Osteoblast (primary cell): ENCODE data around the gene DPP6. TPM values are rescaled to one million over a fixed set of nuclear protein-coding genes. Genes with fewer than 3 reads are reported as not detected.

Experiments
- DNase-seq: peaks from one replicate; pipeline ENCODE4 v3.0.0; 2011; ENCODE audit warnings: low spot score, mixed read lengths; ENCODE audit not compliant: insufficient read length; ENCODE audit errors: missing footprints
- H2AFZ ChIP-seq: 2 replicates; pipeline ENCODE4 v1.6.0; 2011; ENCODE audit warnings: mild to moderate bottlenecking, low read length
- H3K27ac ChIP-seq: 2 replicates; pipeline ENCODE4 v1.5.1; 2011; ENCODE audit warnings: mild to moderate bottlenecking, low read depth, low read length, moderate library complexity
- H3K27me3 ChIP-seq: 2 replicates; pipeline ENCODE4 v1.6.0; 2012; ENCODE audit warnings: mild to moderate bottlenecking, control low read depth, inconsistent platforms, low read length, moderate library complexity; ENCODE audit not compliant: insufficient read depth
- H3K36me3 ChIP-seq: 2 replicates; pipeline ENCODE4 v1.5.1; 2011; ENCODE audit warnings: mild to moderate bottlenecking, low read length, control low read depth, moderate library complexity; ENCODE audit not compliant: insufficient read depth
- H3K4me1 ChIP-seq: 2 replicates; pipeline ENCODE4 v1.5.1; 2011; ENCODE audit warnings: mild to moderate bottlenecking, low read length, control low read depth, moderate library complexity; ENCODE audit not compliant: insufficient read depth
- H3K4me2 ChIP-seq: 2 replicates; pipeline ENCODE4 v1.6.0; 2011; ENCODE audit warnings: mild to moderate bottlenecking, low read length; ENCODE audit not compliant: insufficient read depth
- H3K4me3 ChIP-seq: fragments of 200-600 bp; sonication (generic); 3 replicates; pipeline ENCODE4 v1.5.1; 2012; ENCODE audit warnings: mild to moderate bottlenecking, low read length, inconsistent platforms; ENCODE audit not compliant: insufficient read depth
- H3K79me2 ChIP-seq: 2 replicates; pipeline ENCODE4 v1.6.0; 2012; ENCODE audit warnings: mild to moderate bottlenecking, low read length, control low read depth, inconsistent platforms; ENCODE audit not compliant: insufficient read depth
- H3K9me3 ChIP-seq: 2 replicates; pipeline ENCODE4 v1.5.1; 2011; ENCODE audit warnings: low read depth, low read length, control low read depth
- H4K20me1 ChIP-seq: 2 replicates; pipeline ENCODE4 v1.6.0; 2012; ENCODE audit warnings: mild to moderate bottlenecking, low read length, control low read depth; ENCODE audit not compliant: insufficient read depth
- total RNA-seq: library from RNA; depleted of rRNA; stranded (reverse); fragments of >200 nt; gene quantifications from 2 replicates; pipeline ENCODE4 v1.2.3, GENCODE V29; 2012
- TF ChIP-seq, protein P1 (sequence below): IDR thresholded peaks from 2 replicates; pipeline ENCODE4 v1.5.1; 2011; ENCODE audit warnings: mild to moderate bottlenecking, low read depth, low read length, moderate library complexity; ENCODE audit errors: extremely low read depth

Gene DPP6
- total RNA-seq, 1 donor: not detected

DNA sequence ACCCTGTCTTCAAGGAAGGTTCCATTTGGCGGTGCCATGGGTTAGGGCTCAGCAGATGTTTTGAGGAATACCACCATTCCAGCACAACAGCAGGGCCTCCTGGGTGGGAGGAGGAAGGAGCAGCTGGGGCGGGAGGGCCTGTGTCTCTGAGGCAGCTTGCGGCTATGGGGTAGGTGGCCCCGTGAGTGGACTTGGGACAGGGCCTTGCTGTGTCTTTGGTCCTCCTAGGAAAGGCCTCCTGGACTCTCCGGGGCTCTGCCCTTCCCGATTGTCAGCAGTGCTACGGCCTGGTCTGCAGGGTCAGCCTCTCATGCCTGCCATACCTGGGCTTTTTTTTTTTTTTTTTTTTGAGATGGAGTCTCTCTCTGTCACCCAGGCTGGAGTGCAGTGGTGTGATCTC lies 854.0 kb downstream of the DPP6 start:
- Histone ChIP-seq H3K27ac (no peak overlapping the region), H3K36me3 (no peaks in the 10 kb centered on the region), H3K4me3 (no peak overlapping the region), H3K79me2 (no peaks in the 10 kb centered on the region), H4K20me1 (no peaks in the 10 kb centered on the region), H3K27me3 (no peaks in the 10 kb centered on the region), H3K4me1 (no peaks in the 10 kb centered on the region), H3K4me2 (no peak overlapping the region), H3K9me3 (no peaks in the 10 kb centered on the region), H2AFZ (no peak overlapping the region)
- TF ChIP-seq, protein P1, sequence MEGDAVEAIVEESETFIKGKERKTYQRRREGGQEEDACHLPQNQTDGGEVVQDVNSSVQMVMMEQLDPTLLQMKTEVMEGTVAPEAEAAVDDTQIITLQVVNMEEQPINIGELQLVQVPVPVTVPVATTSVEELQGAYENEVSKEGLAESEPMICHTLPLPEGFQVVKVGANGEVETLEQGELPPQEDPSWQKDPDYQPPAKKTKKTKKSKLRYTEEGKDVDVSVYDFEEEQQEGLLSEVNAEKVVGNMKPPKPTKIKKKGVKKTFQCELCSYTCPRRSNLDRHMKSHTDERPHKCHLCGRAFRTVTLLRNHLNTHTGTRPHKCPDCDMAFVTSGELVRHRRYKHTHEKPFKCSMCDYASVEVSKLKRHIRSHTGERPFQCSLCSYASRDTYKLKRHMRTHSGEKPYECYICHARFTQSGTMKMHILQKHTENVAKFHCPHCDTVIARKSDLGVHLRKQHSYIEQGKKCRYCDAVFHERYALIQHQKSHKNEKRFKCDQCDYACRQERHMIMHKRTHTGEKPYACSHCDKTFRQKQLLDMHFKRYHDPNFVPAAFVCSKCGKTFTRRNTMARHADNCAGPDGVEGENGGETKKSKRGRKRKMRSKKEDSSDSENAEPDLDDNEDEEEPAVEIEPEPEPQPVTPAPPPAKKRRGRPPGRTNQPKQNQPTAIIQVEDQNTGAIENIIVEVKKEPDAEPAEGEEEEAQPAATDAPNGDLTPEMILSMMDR: no peak
- DNase-seq: peak; percentile 71

DNA sequence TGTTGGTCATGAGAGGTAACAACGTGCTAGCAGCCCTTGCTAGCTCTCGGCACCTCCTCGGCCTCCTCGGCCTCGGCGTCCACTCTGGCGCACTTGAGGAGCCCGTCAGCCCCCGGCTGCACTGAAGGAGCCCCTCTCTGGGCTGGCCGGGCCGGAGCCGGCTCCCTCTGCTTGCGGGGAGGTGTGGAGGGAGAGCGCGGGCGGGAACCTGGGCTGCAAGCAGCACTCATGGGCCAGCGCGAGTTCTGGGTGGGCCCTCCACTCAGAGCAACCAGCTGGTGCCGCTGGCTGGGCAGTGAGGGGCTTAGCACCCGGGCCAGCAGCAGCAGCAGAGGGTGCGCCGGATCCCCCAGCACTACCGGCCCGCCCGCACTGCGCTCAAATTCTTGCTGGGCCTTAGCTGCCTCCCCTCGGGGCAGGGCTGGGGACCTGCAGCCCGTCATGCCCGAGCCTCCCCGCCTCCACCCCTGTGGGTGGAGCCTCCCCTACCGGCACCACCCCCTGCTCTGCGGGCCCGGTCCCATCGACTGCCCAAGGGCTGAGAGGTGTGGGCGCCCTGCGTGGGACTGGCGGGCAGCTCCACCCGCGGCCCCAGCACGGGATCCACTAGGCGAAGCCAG lies 854.6 kb downstream of the DPP6 start:
- H3K4me3 ChIP-seq: no peak overlapping the region
- H3K27ac ChIP-seq: no peak overlapping the region
- DNase-seq: no peak
- no peaks in the 10 kb centered on the region for H3K9me3 ChIP-seq
- H3K4me1 ChIP-seq: no peaks in the 10 kb centered on the region
- no peak overlapping the region for H2AFZ ChIP-seq
- TF ChIP-seq, protein P1: no peak
- no peaks in the 10 kb centered on the region for H3K36me3 ChIP-seq
- no peaks in the 10 kb centered on the region for H3K79me2 ChIP-seq
- H3K27me3 ChIP-seq: no peaks in the 10 kb centered on the region
- no peak overlapping the region for H3K4me2 ChIP-seq
- H4K20me1 ChIP-seq: no peaks in the 10 kb centered on the region

DNA sequence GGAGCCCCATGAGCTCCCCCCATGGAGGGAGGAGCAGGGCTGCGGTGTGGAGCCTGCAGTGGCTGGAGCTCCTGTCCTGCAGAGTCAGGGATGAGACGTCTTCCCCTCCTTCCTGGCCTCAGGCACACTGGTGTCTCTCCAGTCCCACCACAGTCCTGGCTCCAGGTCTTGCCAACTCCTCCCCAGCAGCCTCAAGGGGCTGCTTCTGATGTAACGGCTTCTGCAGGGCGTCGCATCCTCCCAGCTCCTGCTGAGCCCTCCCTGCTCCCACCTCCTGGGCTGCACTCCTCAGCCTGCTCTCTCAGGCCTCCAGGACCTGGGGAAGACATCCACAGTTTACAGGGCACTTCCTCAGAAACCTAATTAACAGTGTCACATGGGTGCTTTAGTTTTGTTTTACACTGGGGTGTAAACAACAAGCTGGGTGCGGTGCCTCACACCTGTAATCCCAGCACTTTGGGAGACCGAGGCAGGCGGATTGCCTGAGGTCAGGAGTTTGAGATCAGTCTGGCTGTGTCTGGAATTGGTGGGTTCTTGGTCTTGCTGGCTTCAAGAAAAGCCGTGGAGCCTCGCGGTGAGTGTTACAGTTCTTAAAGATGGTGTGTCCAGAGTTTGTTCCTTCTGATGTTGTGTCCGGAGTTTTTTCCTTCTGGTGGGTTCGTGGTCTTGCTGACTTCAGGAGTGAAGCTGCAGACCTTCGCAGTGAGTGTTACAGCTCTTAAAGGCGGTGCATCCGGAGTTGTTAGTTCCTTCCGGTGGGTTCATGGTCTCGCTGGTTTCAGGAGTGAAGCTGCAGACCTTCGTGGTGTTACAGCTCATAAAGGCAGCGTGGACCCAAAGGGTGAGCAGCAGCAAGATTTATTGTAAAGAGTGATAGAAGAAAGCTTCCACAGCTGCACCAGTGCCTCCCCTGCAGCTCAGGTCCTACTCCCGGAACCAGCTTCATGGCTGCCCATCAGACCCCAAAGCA lies 855.7 kb downstream of the DPP6 start:
- no peaks in the 10 kb centered on the region for H3K9me3 ChIP-seq

More for the DNA sequence above, 855.7 kb downstream of the DPP6 start:
- Histone ChIP-seq H4K20me1 (no peaks in the 10 kb centered on the region), H3K79me2 (no peaks in the 10 kb centered on the region), H3K27ac (no peak overlapping the region), H3K4me1 (no peaks in the 10 kb centered on the region), H3K4me3 (no peak overlapping the region), H3K36me3 (no peaks in the 10 kb centered on the region), H3K27me3 (no peaks in the 10 kb centered on the region), H2AFZ (no peak overlapping the region), H3K4me2 (no peak overlapping the region)
- TF ChIP-seq, protein P1: no peak
- DNase-seq: peak; percentile 27
